ENCODE measurements around the gene DENND4A.

- TF ChIP-seq CTCF (conservative IDR thresholded peaks at IDR 0.05; ENCODE audit: low read depth, low read length) (no peak), EZH2phosphoT487 (IDR thresholded peaks at IDR 0.05; ENCODE audit: borderline replicate concordance, low read length) (no peak)
Measured at GRCh38 chr15:65787260-65787659, 4.8 kb downstream of the DENND4A start.
